GM21447 (cell line): ENCODE measurements around the gene ARPC5.
"Not testable (repeated sequence)": the region's sequence is repeated elsewhere in the genome, so short reads cannot be mapped to it uniquely, and the experiment has no call there.

Experiments
- ATAC-seq: cut with Tn5 transposase; IDR thresholded peaks from one replicate; pipeline ENCODE4 v1.9.1; 2021; ENCODE audit not compliant: unreplicated experiment

Gene ARPC5

DNA sequence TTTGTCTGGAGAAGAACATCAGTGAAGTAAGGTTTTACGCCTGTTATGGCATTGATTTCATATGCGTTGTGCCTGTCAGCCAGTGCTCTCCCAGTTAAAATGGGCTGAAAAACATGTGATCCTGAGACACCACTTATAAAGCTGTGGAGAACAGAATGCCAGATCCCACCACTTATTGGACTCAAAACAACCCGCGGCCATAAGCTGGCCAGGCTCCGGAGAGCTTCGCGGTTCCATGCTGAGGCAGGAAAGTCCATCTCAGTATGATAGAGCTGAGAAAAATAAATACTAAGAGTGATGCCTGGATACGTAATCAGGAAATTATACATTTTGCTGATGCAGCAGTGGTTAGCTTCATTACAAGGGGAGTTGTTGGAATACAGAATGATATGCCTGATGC lies 12.5 kb upstream of the ARPC5 start:
- no peak for ATAC-seq

DNA sequence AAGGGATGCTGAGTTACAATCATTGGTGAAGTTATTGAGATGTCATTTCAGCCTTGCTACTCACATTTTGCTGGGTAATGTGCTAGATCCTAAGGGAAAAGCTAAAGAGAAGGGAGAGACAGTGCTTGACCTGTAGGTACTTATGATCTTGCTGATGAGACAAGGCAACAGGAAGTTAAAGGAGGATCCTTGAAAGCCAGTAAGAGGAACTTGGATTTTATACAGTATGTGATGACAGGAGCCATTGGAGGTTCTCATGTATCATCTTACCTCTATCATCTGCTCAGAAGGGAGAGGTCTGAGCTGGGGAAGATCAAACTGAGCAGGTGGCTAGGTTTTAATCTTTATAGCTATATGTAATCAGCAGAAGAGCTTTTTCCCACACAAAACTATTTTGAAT lies 11.2 kb upstream of the ARPC5 start:
- ATAC-seq, result no peak

DNA sequence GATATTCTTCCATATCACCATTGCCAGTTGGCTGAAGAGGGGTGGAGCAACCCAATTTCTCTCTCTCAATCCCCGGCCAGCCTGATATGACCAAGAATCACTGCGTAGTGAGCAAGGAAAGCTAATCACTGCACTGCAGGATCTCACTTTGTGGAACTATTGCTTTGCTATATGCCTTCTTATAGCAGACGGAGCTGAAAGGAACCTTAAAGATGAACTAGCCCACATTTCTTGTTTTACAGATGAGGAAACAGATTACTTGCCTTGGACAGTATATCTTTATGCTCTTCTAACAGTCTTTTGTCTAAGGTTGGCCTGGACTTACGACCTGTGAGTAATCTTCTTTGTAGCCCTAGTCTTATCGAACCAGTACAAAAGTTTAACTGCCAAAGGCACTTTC lies 9.9 kb upstream of the ARPC5 start:
- ATAC-seq, result no peak

DNA sequence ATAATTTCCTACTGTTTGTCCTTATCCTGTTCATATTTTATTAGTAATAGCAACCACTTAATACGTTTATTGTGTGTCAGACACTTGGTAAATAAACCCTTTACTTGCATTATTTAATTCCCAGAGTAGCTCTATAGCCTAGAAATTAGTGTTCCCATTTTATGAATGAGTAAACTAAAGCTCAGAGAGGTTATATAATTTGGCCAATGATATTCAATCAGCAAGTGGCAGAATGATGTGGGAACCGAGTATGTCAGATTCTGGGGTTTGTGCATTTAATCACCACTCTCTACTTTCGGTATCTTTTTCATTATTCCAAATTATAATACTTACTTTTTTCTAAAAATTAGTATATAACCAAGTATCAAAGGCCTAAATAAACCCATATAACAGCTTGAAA lies 6.6 kb upstream of the ARPC5 start:
- ATAC-seq, result no peak

- no peak for ATAC-seq
These were observed 4.6 kb upstream of the ARPC5 start for GRCh38 chr1:183640193-183640592.

DNA sequence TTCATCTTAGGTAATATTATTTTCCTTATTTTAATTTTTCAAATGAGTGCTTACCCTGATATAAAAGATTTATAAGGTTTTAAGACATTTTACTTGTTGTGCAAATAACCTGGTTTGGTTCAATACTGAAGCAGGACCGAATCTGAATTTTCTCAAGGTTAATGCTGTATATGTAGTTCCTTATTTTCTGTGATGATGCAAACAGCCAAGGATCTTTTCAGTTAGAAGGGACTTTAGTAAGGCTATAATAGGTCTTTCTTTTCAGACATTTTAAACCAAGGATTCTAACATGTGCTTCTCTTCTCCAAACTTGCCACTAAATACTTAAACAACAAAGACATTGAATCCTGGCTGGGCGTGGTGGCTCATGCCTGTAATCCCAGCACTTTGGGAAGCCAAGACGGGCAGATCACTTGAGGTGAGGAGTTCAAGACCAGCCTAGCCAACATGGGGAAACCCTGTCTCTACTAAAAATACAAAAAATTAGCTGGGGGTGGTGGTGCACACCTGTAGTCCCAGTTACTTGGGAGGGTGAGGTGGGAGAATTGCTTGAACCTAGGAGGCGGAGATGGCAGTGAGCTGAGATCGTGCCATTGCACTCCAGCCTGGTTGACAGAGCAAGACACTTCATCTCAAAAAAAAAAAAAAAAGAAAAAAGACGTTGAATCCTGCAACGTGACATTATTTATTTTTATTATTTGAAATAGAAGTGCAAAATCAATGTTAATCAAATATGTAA lies 3.2 kb upstream of the ARPC5 start:
- ATAC-seq, result no peak

GRCh38 chr1:183636783-183637182 lies 1.2 kb upstream of the ARPC5 start:
- no peak for ATAC-seq

DNA sequence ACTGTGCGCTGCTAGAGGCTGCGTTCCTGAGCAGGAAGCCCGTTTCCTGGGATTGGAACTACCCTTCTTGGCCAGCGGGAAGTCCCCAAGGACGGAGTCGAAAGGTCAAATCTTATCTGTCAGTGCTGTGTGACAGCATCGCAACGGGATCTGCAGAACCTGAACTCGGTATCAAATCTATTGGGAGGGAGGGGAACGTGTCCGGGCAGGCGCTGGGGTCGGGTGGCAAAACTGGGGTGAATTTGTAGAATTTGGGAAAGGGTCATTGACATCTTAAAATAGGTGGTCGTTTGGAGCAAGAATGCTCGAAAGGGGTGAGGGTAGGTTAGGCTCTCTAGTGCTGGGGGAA lies 725 bp upstream of the ARPC5 start:
- no peak for ATAC-seq

DNA sequence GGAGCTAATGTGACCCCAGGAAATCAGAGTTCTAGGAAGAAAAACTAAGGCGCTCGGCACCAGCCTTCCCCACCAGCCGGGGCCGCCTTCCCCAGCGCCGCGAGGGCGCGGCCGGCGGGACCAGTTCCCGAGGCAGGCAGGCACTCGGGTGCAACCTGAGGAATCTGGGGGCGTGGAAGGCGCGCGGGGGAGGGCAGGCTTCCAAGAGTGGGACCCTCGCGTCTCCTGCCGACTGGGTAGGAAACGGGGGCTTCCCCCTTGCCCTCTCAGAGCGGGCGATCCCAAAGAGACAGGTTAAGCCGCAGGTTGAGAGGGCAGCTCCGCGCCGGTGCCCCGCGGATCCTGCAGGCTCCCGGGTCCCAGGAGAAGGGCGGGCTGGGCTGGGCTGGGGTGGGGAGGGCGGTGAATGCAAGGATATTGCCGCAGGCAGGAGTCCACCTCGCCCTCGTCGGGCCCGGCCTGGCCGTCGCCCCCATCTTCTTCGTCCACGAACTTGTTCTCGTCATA lies 431 bp downstream of the ARPC5 start:
- peak; percentile 4 for ATAC-seq

GRCh38 chr1:183634429-183635065 lies 1.0 kb downstream of the ARPC5 start:
- no peak for ATAC-seq

DNA sequence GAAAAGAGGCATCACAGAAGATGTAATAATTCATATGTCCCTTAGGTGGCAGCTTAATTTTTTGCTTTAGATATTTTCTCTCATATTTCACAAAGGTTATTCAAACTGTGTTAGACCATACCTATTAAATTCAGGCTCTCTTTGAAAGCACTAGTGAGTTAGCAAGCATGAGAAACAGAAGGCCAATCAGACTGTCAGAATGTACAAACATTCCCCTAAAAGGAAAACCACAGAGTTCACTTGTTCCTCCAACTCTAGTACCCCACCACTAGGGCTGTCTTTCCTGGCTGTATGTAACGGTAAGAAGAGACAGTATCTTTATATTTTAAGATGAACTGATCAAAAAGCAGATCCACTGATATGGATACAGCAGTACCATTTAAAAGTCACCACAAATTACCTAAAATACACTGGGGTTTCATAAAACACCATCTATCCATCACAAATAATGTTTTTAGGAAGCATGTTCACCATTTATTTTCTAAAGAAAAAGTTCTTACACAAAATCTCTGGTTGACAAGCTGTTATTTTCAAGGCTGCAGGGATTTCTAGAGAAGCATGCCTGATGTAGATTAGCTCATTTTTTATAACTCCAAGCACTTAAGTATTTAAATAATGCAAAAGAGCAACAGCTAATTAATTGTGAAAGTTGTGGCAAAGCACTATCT lies 1.8 kb downstream of the ARPC5 start:
- ATAC-seq, result peak; percentile 43

DNA sequence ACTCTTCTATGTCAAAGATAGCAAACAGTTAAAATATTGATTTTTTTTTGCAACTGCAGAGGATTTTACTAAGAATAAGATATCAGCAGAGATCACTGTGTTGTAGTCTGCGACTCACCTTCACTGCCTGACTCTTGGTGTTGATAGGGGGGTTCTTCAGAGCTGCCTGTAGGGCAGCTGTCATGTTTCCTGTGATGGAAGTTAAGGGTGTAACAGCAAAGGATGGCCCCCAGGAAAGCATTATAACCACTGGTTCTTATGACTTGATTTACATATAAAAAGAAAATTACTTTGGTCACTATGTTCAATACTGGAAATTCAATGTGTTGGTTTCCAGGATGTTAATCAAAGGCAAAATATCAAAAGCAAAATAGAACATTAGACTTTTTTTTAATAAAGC lies 2.6 kb downstream of the ARPC5 start:
- no peak for ATAC-seq

DNA sequence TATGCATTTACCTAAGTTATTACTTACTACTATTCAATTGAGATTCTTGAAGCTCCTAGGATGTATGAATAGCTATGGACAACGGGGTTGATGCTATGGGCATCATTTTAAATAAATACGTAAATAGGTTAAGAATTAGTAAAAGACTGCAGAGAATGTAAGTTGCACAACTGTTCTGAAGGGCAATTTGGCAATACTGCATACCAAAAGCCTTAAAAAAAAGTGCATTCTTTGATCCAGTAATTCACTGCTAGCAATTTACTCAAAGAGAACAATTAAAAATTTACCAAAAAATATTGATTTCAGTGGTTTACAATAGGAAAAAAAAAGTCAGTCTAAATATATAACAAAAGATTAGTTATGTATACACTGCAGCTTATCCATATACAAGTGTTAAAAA lies 3.5 kb downstream of the ARPC5 start:
- no peak for ATAC-seq

GRCh38 chr1:183630748-183631147 lies 4.8 kb downstream of the ARPC5 start:
- no peak for ATAC-seq

DNA sequence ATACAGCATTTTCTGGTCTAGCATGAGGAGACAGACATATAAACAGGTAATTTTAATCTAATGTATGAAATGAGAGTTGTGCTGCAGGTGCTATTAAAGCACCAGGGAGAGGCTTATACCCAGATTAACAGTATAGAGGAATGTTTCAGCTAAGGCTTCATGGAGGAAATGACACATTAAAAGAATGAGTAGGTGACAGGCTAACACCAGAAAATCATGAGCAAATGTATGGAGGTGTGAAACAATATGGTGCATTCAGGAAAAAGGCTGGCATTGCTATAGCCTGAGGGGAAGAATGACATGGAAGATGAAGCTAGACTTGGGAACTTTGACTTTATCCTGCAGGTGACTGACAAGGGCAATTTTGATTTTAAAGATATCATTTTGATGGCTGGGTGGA lies 7.0 kb downstream of the ARPC5 start:
- ATAC-seq, result no peak

GRCh38 chr1:183626236-183626635 lies 9.3 kb downstream of the ARPC5 start:
- not testable (repeated sequence) for ATAC-seq

DNA sequence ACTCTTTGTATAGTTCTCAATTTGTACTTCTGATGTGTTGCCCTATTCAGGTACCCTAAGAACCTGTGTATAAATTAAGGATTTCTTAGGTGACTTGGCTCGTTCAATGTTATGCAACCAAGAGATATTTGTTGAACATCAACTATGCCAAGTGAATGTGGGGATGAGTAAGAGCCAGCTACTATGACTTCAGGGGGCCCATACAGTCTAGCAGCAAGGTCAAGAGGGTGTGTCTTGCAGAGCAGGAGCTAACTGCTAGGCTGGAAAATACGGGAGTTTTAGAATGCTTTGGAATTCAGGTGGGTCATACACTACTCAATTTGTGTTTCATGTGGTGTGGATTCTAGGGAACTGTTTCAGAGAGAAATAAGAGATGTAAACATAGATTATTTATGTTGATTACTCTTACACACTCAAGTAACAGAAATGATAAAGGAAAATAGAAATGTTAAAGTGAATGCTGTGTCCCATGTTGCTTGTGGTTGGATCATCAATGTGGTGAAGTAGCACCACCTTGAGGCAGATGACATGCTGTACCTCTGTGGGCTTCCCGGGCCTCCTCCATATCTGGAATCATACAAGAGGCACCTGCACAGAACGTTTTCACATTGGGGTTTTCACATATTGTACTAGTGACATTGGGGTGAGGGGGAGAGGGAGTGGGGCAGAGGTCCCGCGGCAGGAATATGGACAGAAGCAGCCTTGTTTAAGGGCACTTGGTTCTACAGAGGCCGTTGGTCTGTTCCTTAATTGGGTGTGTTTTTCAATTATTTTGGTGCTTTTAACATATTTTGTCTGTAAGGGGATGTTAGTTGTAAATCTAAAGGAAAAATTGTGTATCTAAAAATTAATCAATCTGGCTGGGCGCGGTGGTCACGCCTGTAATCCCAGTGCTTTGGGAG lies 12.4 kb downstream of the ARPC5 start:
- ATAC-seq, result peak; percentile 90

DNA sequence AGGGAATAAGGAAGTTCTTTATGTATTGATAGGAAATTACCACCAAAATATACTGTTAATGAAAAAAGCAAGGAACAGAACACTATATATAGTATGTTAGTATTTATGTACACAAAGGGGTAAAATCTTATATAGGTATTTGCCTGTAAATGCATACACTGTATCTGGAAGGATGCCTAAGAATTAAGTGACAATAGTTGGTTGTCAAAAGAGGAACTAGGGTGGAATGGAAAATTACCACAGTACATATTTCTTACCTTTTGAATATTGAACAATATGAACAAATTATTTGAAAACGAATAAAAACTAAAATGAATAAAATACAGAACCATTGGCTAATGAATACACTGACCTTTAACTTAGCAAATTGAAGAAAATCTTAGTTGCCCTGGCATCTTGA lies 13.6 kb downstream of the ARPC5 start:
- no peak for ATAC-seq

- no peak for ATAC-seq
These were observed 15.3 kb downstream of the ARPC5 start for GRCh38 chr1:183620311-183620710.

DNA sequence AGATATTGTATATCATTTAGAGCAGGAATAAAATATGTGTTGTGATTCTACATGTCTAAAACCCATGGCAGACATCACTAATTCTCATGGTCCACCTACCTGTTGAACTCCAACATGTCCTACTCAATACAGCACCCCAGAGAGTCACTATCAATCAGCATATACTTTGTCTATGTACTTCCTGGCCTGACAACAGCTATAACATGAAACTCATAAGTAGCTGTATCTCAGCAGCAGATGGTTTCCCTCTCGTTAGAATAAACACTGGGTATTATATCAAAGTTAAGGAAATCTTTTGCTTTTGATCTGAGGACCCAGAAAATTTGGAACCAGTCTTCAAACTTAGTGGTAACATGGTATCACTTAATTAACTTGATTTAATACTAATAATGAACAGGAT lies 15.8 kb downstream of the ARPC5 start:
- ATAC-seq, result no peak

DNA sequence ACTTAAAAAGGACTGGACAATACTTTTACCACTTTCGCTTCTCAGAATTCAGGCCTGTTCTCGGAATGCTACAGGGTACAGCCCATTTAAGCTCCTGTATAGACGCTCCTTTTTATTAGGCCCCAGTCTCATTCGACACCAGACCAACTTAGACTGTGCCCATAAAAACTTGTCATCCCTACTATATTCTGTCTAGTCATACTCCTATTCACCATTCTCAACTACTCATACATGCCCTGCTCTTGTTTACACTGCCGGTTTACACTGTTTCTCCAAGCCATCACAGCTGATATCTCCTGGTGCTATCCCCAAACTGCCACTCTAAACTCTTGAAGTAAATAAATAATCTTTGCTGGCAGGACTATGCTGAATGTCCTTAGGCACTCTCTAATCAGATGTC lies 17.4 kb downstream of the ARPC5 start:
- not testable (repeated sequence) for ATAC-seq
